EL (cell line): Measurements from ENCODE around the gene SPG7.

Experiments used
- DNase-seq: peaks from one replicate; pipeline ENCODE4 v3.0.0-alpha.2; 2016

SPG7 gene

GRCh38 chr16:89602273-89602951 is 94.2 kb downstream of the SPG7 start:
- DNase-seq, result peak; percentile 87

GRCh38 chr16:89602952-89603590 is 94.9 kb downstream of the SPG7 start:
- no peak for DNase-seq

- no peak for DNase-seq
Observed at GRCh38 chr16:89604764-89605163, 96.6 kb downstream of the SPG7 start.

GRCh38 chr16:89605186-89605970 is 97.2 kb downstream of the SPG7 start:
- no peak for DNase-seq

- no peak for DNase-seq
Observed at GRCh38 chr16:89606006-89606405, 97.8 kb downstream of the SPG7 start.
